ENCODE results near the gene INCENP. TPM values are rescaled to one million over a fixed set of nuclear protein-coding genes. Genes with fewer than 3 reads are reported as not detected.

Gene INCENP
- total and polyA plus RNA-seq, 10 of the 15 experiments (the other 5 are each of a cell fraction or from before 2014, with no cell fraction given), result 1.4 to 96.8 (median 29.0) TPM

DNA sequence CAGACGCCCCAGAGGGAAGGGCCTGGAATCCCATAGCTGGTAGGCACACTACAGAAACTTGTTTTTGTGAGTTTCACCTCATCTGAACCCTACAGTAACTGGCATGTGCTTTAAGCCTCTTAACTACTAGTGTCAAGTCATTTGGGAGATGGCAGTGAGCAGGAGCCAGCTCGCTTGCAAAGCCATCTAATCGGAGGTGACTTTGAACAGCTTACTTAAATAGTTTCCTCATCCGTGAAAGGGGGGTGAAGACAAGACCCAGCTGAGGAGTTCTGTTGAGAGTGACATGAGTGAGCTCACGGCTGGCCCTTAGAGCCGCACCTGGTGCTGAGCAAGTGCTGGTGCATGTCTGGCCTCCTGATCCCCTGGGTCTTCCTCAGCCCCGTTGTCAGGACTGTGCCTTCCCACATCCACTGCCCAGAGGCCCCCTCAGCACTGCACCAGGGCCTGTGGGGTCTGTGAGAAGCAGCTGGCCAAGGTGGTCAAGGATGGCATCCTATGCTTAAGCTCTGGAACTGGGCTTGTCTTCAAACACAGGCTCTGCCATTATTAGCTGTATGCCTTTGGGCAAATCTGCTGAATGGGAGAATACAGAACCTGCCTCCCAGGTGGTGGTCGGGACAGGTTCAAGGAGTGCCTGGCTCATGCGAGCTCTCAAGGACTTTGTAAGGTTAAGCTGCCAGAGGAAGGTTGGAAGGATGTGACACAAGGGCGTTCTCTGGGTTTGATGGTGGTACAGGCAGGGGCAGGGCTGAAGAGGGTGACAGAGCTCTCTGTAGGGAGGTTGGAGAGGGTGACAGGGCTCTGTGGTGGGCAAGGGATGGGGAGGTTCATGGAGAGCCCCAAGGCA lies 27.3 kb downstream of the INCENP start:
- Histone ChIP-seq H3K27me3 (replicated peaks in 1 of 2; ENCODE audit: control insufficient read depth in 2 of 2, insufficient read depth in 2 of 2, low read length in 1 of 2) (no peaks in the 10 kb centered on the region), H4K20me1 (ENCODE audit: control insufficient read depth, insufficient read depth) (no peaks in the 10 kb centered on the region; the same call in 1 of the 2 replicates), H2AFZ (ENCODE audit: control insufficient read depth, low read depth, low read length) (no peak overlapping the region), H3K4me1 (ENCODE audit: control insufficient read depth, insufficient read depth, low read length) (no peaks in the 10 kb centered on the region), H3K36me3 (ENCODE audit: control insufficient read depth in 2 of 2, insufficient read depth in 2 of 2, low read length in 1 of 2) (peaks cover 44 to 45% of the 10 kb centered on the region in 2 experiments), H3K79me2 (ENCODE audit: control insufficient read depth, insufficient read depth, low read length) (no peaks in the 10 kb centered on the region), H3K4me2 (ENCODE audit: control insufficient read depth, insufficient read depth) (no peak overlapping the region), H3K9ac (ENCODE audit: control insufficient read depth, insufficient read depth, low read length) (no peak overlapping the region), H3K9me3 (replicated peaks; ENCODE audit: control insufficient read depth, insufficient read depth, low read length) (no peaks in the 10 kb centered on the region), H3K4me3 (no peak overlapping the region), H3K27ac (ENCODE audit: control insufficient read depth, insufficient read depth) (no peak overlapping the region)
- intact Hi-C loops (cut with micrococcal nuclease; ENCODE audit: unreplicated experiment) (no loop called here), in situ Hi-C loops (cut with MboI) (no loop called here)
- ChIA-PET RAD21 (ENCODE audit: unreplicated experiment) (no interaction called here), POLR2A (interaction anchor here (0.5 to 0.6 kb wide), 2 partner anchors 408 to 1071 kb away, joined by 3 read pairs; no protein-coding TSS in a partner anchor), CTCF (interaction anchor here (0.9 to 1.3 kb wide), 2 partner anchors 21 to 159 kb away, joined by 3 to 4 read pairs; no protein-coding TSS in a partner anchor), SMC1A (ENCODE audit: uncharacterized antibody, unreplicated experiment) (no interaction called here)
- no TSS peak for BruUV-seq (replicated peaks)
- DNase-seq (ENCODE audit: low read depth, low spot score) (no peak), FAIRE-seq (no peak), ATAC-seq (no peak)
- TF ChIP-seq, protein P1, sequence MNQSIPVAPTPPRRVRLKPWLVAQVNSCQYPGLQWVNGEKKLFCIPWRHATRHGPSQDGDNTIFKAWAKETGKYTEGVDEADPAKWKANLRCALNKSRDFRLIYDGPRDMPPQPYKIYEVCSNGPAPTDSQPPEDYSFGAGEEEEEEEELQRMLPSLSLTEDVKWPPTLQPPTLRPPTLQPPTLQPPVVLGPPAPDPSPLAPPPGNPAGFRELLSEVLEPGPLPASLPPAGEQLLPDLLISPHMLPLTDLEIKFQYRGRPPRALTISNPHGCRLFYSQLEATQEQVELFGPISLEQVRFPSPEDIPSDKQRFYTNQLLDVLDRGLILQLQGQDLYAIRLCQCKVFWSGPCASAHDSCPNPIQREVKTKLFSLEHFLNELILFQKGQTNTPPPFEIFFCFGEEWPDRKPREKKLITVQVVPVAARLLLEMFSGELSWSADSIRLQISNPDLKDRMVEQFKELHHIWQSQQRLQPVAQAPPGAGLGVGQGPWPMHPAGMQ (IDR thresholded peaks at IDR 0.05; ENCODE audit: borderline replicate concordance), result no peak
- TF ChIP-seq KLF5 (IDR thresholded peaks at IDR 0.05; ENCODE audit: partially characterized antibody), result no peak
- TF ChIP-seq, protein P2, sequence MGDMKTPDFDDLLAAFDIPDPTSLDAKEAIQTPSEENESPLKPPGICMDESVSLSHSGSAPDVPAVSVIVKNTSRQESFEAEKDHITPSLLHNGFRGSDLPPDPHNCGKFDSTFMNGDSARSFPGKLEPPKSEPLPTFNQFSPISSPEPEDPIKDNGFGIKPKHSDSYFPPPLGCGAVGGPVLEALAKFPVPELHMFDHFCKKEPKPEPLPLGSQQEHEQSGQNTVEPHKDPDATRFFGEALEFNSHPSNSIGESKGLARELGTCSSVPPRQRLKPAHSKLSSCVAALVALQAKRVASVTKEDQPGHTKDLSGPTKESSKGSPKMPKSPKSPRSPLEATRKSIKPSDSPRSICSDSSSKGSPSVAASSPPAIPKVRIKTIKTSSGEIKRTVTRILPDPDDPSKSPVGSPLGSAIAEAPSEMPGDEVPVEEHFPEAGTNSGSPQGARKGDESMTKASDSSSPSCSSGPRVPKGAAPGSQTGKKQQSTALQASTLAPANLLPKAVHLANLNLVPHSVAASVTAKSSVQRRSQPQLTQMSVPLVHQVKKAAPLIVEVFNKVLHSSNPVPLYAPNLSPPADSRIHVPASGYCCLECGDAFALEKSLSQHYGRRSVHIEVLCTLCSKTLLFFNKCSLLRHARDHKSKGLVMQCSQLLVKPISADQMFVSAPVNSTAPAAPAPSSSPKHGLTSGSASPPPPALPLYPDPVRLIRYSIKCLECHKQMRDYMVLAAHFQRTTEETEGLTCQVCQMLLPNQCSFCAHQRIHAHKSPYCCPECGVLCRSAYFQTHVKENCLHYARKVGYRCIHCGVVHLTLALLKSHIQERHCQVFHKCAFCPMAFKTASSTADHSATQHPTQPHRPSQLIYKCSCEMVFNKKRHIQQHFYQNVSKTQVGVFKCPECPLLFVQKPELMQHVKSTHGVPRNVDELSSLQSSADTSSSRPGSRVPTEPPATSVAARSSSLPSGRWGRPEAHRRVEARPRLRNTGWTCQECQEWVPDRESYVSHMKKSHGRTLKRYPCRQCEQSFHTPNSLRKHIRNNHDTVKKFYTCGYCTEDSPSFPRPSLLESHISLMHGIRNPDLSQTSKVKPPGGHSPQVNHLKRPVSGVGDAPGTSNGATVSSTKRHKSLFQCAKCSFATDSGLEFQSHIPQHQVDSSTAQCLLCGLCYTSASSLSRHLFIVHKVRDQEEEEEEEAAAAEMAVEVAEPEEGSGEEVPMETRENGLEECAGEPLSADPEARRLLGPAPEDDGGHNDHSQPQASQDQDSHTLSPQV (IDR thresholded peaks at IDR 0.05), result no peak
- no peak for TF ChIP-seq NRF1 (conservative IDR thresholded peaks at IDR 0.05; ENCODE audit: low read depth, low read length)
- no peak for TF ChIP-seq NFYB (IDR thresholded peaks at IDR 0.05; ENCODE audit: insufficient read depth, low read depth, low read length)
- TF ChIP-seq TCF3 (IDR thresholded peaks at IDR 0.05; ENCODE audit: borderline replicate concordance, insufficient read depth, low read depth, low read length), result no peak
- 85% methylated on average over 10 of the region's 10 CpGs for WGBS (ENCODE audit: insufficient coverage, insufficient replicate concordance, low lambda C conversion rate, missing lambda C conversion rate)
